OCI-LY3 (cell line): ENCODE results near the gene THOC6.
"Not testable (repeated sequence)": the region's sequence is repeated elsewhere in the genome, so short reads cannot be mapped to it uniquely, and the experiment has no call there.

ENCODE experiments used
- H2AFZ ChIP-seq: fragments of 200-600, 300-600 bp; shearing (Covaris generic); 2 replicates; pipeline ENCODE4 v1.6.0; 2014; ENCODE audit warnings: antibody characterized with exemption, low read depth, low read length
- H3K27ac ChIP-seq: fragments of 200-600, 300-600 bp; sonication (generic); 2 replicates; pipeline ENCODE4 v1.5.1; 2014; ENCODE audit warnings: mild to moderate bottlenecking, low read length, moderate library complexity, mixed read lengths
- H3K27me3 ChIP-seq: fragments of 200-600, 300-600 bp; sonication (generic); 2 replicates; pipeline ENCODE4 v1.6.1; 2014; ENCODE audit warnings: low read depth, low read length, mixed read lengths
- H3K36me3 ChIP-seq: fragments of 200-600, 300-600 bp; sonication (generic); replicated peaks from 2 replicates; pipeline ENCODE3; 2014; ENCODE audit warnings: low read depth, low read length, mixed read lengths
- H3K4me1 ChIP-seq: fragments of 300-600, 200-600 bp; sonication (generic); 2 replicates; pipeline ENCODE4 v1.6.1; 2014; ENCODE audit warnings: low read length, mixed read lengths
- H3K4me2 ChIP-seq: fragments of 200-600, 300-600 bp; sonication (generic); 2 replicates; pipeline ENCODE4 v1.6.1; 2014; ENCODE audit warnings: low read length, mixed read lengths
- H3K4me3 ChIP-seq: fragments of 300-600, 200-600 bp; sonication (generic); 2 replicates; pipeline ENCODE4 v1.5.1; 2014; ENCODE audit warnings: antibody characterized with exemption, mild to moderate bottlenecking, low read length, moderate library complexity
- H3K79me2 ChIP-seq: fragments of 300-600, 200-600 bp; shearing (Covaris generic); 2 replicates; pipeline ENCODE4 v1.6.1; 2014; ENCODE audit warnings: mild to moderate bottlenecking, low read length, mixed read lengths
- H3K9ac ChIP-seq: fragments of 300-600, 200-600 bp; shearing (Covaris generic); 2 replicates; pipeline ENCODE4 v1.6.0; 2014; ENCODE audit warnings: mild to moderate bottlenecking, low read length, moderate library complexity
- H3K9me3 ChIP-seq: fragments of 200-600, 300-600 bp; shearing (Covaris generic); 2 replicates; pipeline ENCODE4 v1.6.1; 2014; ENCODE audit warnings: low read length, mixed read lengths; ENCODE audit not compliant: insufficient read depth
- H4K20me1 ChIP-seq: fragments of 200-600, 300-600 bp; sonication (generic); 2 replicates; pipeline ENCODE4 v1.6.1; 2016; ENCODE audit warnings: low read length, mixed read lengths; ENCODE audit not compliant: insufficient read depth
- CTCF ChIP-seq: fragments of 200-600, 300-600 bp; sonication (generic); IDR thresholded peaks from 2 replicates; pipeline ENCODE4 v1.5.1; 2014; ENCODE audit warnings: antibody characterized with exemption, low read length, low read depth
- EZH2phosphoT487 ChIP-seq: fragments of 200-600 bp; shearing (Covaris generic); IDR thresholded peaks from 2 replicates; pipeline ENCODE4 v1.6.1; 2018; ENCODE audit warnings: antibody characterized with exemption, mixed run types, low read depth

THOC6 gene

GRCh38 chr16:3054965-3055733 lies 31.3 kb downstream of the THOC6 start:
- Histone ChIP-seq H3K27ac (no peak overlapping the region), H3K4me3 (no peak overlapping the region), H4K20me1 (0 out of 2 replicates have a peak, but pooled peaks cover 4% of the 10 kb centered on the region), H3K9ac (no peak overlapping the region), H2AFZ (no peak overlapping the region), H3K27me3 (peaks cover under 1% of the 10 kb centered on the region; the same call in 1 of the 2 replicates), H3K36me3 (no peaks in the 10 kb centered on the region), H3K9me3 (no peaks in the 10 kb centered on the region), H3K79me2 (no peaks in the 10 kb centered on the region), H3K4me2 (no peak overlapping the region), H3K4me1 (peaks cover 6% of the 10 kb centered on the region)
- TF ChIP-seq CTCF (no peak), EZH2phosphoT487 (no peak)

- not testable (repeated sequence) for H2AFZ ChIP-seq, H3K9ac ChIP-seq, H4K20me1 ChIP-seq, H3K36me3 ChIP-seq, H3K4me2 ChIP-seq, H3K27ac ChIP-seq, H3K79me2 ChIP-seq, H3K4me3 ChIP-seq, H3K27me3 ChIP-seq, H3K4me1 ChIP-seq, H3K9me3 ChIP-seq
Measured at GRCh38 chr16:3055734-3056115, 31.9 kb downstream of the THOC6 start.

- Histone ChIP-seq H3K27ac (no peak overlapping the region), H3K4me3 (no peak overlapping the region), H3K27me3 (peaks cover 5% of the 10 kb centered on the region; the same call in 1 of the 2 replicates), H3K9me3 (no peaks in the 10 kb centered on the region), H3K79me2 (no peaks in the 10 kb centered on the region), H3K4me1 (peaks cover 6% of the 10 kb centered on the region), H2AFZ (no peak overlapping the region), H3K9ac (no peak overlapping the region), H3K36me3 (no peaks in the 10 kb centered on the region), H3K4me2 (no peak overlapping the region), H4K20me1 (0 out of 2 replicates have a peak, but pooled peaks cover 4% of the 10 kb centered on the region)
- TF ChIP-seq CTCF, result no peak
- no peak for TF ChIP-seq EZH2phosphoT487
Measured at GRCh38 chr16:3056336-3057180, 32.7 kb downstream of the THOC6 start.

- Histone ChIP-seq H3K4me2 (peak overlapping the region; percentile 93), H3K36me3 (no peaks in the 10 kb centered on the region), H4K20me1 (0 out of 2 replicates have a peak, but pooled peaks cover 4% of the 10 kb centered on the region), H3K79me2 (no peaks in the 10 kb centered on the region), H3K9me3 (no peaks in the 10 kb centered on the region), H3K4me3 (peak overlapping the region; percentile 82), H3K9ac (no peak overlapping the region), H3K4me1 (peaks cover 6% of the 10 kb centered on the region), H2AFZ (no peak overlapping the region), H3K27me3 (peaks cover 5% of the 10 kb centered on the region; the same call in 1 of the 2 replicates), H3K27ac (no peak overlapping the region)
- TF ChIP-seq EZH2phosphoT487, result no peak
- no peak for TF ChIP-seq CTCF
Measured at GRCh38 chr16:3057181-3058138, 33.6 kb downstream of the THOC6 start.
